ENCODE measurements around the gene LDB3. TPM values are rescaled to one million over a fixed set of nuclear protein-coding genes. Genes with fewer than 3 reads are reported as not detected.

LDB3 gene, protein sequence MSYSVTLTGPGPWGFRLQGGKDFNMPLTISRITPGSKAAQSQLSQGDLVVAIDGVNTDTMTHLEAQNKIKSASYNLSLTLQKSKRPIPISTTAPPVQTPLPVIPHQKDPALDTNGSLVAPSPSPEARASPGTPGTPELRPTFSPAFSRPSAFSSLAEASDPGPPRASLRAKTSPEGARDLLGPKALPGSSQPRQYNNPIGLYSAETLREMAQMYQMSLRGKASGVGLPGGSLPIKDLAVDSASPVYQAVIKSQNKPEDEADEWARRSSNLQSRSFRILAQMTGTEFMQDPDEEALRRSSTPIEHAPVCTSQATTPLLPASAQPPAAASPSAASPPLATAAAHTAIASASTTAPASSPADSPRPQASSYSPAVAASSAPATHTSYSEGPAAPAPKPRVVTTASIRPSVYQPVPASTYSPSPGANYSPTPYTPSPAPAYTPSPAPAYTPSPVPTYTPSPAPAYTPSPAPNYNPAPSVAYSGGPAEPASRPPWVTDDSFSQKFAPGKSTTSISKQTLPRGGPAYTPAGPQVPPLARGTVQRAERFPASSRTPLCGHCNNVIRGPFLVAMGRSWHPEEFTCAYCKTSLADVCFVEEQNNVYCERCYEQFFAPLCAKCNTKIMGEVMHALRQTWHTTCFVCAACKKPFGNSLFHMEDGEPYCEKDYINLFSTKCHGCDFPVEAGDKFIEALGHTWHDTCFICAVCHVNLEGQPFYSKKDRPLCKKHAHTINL
- 1.1 and 2.1 TPM in 2 replicates for polyA plus RNA-seq

DNA sequence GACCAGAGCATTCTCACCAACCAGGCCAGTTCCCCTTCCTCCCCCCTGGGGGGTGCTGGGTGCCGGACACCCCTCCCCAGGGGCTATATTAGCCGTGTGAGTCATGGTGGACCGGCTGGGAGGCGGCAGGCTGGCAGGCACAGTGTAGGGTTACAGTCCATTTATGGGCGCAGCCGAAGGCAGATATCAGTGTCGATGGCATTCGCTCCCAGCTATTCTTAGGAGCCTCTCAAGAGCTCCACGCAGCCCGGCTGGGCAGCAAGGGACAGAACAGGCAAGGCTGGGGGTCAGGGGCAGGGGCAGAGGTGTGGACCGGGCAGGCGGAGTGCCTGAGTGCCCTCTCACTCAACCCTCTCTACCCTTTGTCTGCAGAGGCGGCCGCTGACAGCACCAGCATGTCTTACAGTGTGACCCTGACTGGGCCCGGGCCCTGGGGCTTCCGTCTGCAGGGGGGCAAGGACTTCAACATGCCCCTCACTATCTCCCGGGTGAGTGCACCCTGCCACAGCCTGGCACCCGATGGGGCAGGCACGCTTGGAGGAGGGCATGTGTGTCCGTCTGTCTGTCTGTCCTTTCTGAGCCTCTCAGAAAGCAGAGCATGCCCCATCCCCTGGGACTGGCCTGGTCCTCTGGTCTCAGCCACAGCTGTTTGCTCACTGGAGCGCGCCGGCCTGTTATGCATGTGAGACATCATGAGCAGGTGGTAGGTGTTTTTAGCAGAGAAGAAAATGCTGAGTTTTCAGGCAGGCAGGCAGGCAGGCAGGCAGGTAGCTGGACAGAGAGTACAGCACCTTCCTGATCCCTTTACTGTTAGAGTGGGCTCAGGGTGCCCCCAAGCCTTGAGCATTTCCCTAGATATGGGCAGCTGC, at the start of gene LDB3:
Gene LDB3, plus strand, starts transcription at position 215 of the 869 bp plus-strand sequence. Its CDS starts 181 bp downstream, at position 396.

DNA sequence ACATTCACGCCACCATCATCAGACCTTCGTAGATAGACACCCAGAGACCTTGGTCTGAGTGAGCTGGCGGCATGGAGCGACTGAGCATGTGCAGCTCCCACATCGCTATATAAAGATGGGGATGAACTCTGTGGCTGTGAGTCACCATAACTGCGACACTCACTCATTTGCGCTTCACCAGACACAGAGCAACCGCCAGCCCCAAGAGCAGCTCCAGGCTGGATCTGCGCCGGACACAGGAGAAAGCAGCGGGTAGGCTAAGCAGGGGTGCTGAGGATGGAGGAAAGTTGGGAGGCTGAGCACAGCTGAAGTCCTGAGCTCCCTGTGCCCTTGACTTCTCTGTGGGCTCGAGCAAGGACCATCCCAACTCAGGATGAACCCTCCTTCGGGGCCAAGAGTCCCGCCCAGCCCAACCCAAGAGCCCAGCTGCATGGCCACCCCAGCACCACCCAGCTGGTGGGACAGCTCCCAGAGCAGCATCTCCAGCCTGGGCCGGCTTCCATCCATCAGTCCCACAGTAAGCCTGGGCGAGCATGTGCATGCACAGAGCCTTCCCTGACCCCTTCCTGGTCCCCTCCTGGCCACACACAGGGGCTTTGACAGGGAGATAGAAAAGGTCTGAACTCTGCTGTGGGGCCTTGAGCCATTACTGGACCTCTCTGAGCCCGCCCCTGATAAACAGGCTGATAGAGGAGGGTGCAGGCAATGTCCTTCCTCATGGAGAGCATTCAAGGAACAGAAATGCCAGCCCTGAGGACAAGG, 13.7 kb upstream of the LDB3 start, which contains the start of gene OPN4:
Gene OPN4, plus strand, starts transcription at position 137 of the 762 bp plus-strand sequence. Its CDS starts 237 bp downstream, at position 374.

DNA sequence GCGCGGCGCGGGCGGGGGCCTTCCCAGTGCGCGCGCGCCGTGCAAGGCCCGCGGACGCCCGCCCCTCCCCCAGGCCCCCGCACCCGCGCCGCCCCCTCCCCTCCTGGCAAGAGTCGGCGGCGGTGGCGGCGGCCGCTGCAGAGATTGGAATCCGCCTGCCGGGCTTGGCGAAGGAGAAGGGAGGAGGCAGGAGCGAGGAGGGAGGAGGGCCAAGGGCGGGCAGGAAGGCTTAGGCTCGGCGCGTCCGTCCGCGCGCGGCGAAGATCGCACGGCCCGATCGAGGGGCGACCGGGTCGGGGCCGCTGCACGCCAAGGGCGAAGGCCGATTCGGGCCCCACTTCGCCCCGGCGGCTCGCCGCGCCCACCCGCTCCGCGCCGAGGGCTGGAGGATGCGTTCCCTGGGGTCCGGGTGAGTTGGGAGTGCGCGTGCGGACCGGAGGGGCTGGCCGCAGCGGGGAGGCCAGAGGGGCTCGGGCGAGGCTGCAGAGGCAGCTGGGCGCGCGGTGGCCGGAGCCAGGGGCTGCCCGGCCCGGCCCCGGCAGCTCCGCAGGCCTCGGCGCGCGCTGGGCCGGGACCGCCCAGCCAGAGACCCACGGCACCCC, 88.3 kb downstream of the LDB3 start, which contains the start of gene BMPR1A:
Gene BMPR1A, plus strand, starts transcription at position 109 of the 602 bp plus-strand sequence. CDS start 119,400 bp downstream, outside the sequence.

Other genes starting within 250 kb of the LDB3 start
- gene WAPL, start 146.7 kb upstream of the LDB3 start, polyA plus RNA-seq, result 18.8 and 27.6 TPM in 2 replicates
- gene OPN4, start 14.0 kb upstream of the LDB3 start, polyA plus RNA-seq, result 0.20 TPM in 1 of 2 replicates, not detected in the other
- 5.7 and 8.5 TPM in 2 replicates for gene BMPR1A, start 88.1 kb downstream of the LDB3 start, polyA plus RNA-seq